NT2/D1 (cell line): ENCODE data around the gene ERC1.

Experiments used
- YY1 ChIP-seq: IDR thresholded peaks from 2 replicates; pipeline ENCODE4 v1.6.1; 2011; ENCODE audit not compliant: insufficient read length, insufficient read depth
- ZNF274 ChIP-seq: IDR thresholded peaks from 2 replicates; pipeline ENCODE4 v1.6.1; 2011; ENCODE audit warnings: mild to moderate bottlenecking, low read depth, low read length

DNA sequence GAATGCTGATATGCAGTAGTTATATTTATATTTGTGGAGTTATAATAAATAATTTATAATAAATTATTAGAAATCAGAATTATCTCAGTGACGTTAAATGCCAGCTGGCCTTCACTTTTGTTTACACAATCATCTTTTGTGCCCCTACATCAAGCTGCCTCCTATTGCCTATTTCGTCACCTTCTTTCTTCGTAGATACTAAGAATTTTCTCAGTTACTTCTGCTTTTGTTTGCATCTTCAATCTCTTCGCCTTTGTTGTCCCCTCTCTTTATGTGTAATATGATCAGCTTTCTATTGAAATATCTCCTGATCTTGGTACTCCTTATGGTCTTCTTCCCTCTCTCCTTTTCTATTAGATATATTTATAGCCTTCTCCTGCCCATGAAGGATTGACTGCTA is 197.0 kb downstream of the ERC1 start:
- no peak for TF ChIP-seq YY1
- TF ChIP-seq ZNF274, result no peak
